GM12878 (cell line): ENCODE results near the gene STAT4. TPM values are rescaled to one million over a fixed set of nuclear protein-coding genes. Genes with fewer than 3 reads are reported as not detected.
A peak's percentile ranks its signal among the peaks of the same experiment; 100 is the strongest.
"Not testable (repeated sequence)": the region's sequence is repeated elsewhere in the genome, so short reads cannot be mapped to it uniquely, and the experiment has no call there.

Source experiments
- ATAC-seq: fragments of 200-7000 bp; cut with Tn5 transposase; 3 replicates; pipeline ENCODE4 v1.9.1; 2020; ENCODE audit warnings: mild to moderate bottlenecking, moderate library complexity
- BruUV-seq: library from RNA; stranded (reverse); fragments of 400-500 nt; replicated peaks from 2 replicates; lab custom pipeline; 2021; lab: Mats Ljungman, UMichigan
- CTCF ChIA-PET: fragments of 300-600 bp; sonication (Branson Sonifier 250); formaldehyde crosslinking; extraction: SDS; loops from one replicate; lab custom pipeline; 2021; ENCODE audit warnings: inconsistent platforms; lab: Yijun Ruan, JAX
- POLR2A ChIA-PET: fragments of 350-600 bp; formaldehyde crosslinking; extraction: SDS; loops from one replicate; lab custom pipeline; 2021; ENCODE audit warnings: inconsistent platforms; lab: Charles Lee
- RAD21 ChIA-PET: fragments of 300-600 bp; sonication (Branson Sonifier 250); formaldehyde crosslinking; loops from one replicate; lab custom pipeline; 2023; ENCODE audit warnings: antibody characterized with exemption; ENCODE audit not compliant: unreplicated experiment; lab: Charles Lee
- SMC1A ChIA-PET: fragments of 300-600 bp; sonication (Branson Sonifier 250); formaldehyde crosslinking; loops from one replicate; lab custom pipeline; 2023; ENCODE audit not compliant: unreplicated experiment, uncharacterized antibody; lab: Charles Lee
- DNase-seq: peaks from one replicate; pipeline ENCODE4 v3.0.0-alpha.2; 2011; ENCODE audit warnings: low read depth, low spot score
- FAIRE-seq: peaks from 3 replicates; lab custom pipeline; 2011; peaks lifted over from hg19 to GRCh38; lab: Jason Lieb, UNC
- H2AFZ ChIP-seq: 2 replicates; pipeline ENCODE4 v1.6.0; 2011; ENCODE audit warnings: low read depth, low read length, control low read depth; ENCODE audit not compliant: control insufficient read depth
- H3K27ac ChIP-seq: 2 replicates; pipeline ENCODE4 v1.5.1; 2011; ENCODE audit warnings: control low read depth; ENCODE audit not compliant: control insufficient read depth, insufficient read depth
- H3K27me3 ChIP-seq, 2 experiments: replicated peaks in 1 of 2; 2 replicates each; pipeline versions ENCODE4 v1.6.0 to v1.6.1; 2011; ENCODE audit warnings: low read length in 1 of 2; ENCODE audit not compliant: control insufficient read depth in 2 of 2, insufficient read depth in 2 of 2
- H3K36me3 ChIP-seq, 2 experiments: 2 replicates each; pipeline ENCODE4 v1.5.1; 2011; ENCODE audit warnings: low read length in 1 of 2; ENCODE audit not compliant: control insufficient read depth in 2 of 2, insufficient read depth in 2 of 2
- H3K4me1 ChIP-seq: 2 replicates; pipeline ENCODE4 v1.6.1; 2011; ENCODE audit warnings: mild to moderate bottlenecking, low read length, moderate library complexity, mixed read lengths; ENCODE audit not compliant: control insufficient read depth, insufficient read depth
- H3K4me2 ChIP-seq: 2 replicates; pipeline ENCODE4 v1.6.0; 2011; ENCODE audit warnings: control low read depth; ENCODE audit not compliant: control insufficient read depth, insufficient read depth
- H3K4me3 ChIP-seq: fragments of 200-600 bp; sonication (generic); 2 replicates; pipeline ENCODE4 v1.5.1; 2016
- H3K79me2 ChIP-seq: 2 replicates; pipeline ENCODE4 v1.6.0; 2011; ENCODE audit warnings: low read length; ENCODE audit not compliant: control insufficient read depth, insufficient read depth
- H3K9ac ChIP-seq: 2 replicates; pipeline ENCODE4 v1.8.0; 2011; ENCODE audit warnings: low read length, control low read depth, mixed read lengths; ENCODE audit not compliant: control insufficient read depth, insufficient read depth
- H3K9me3 ChIP-seq: replicated peaks from 3 replicates; pipeline ENCODE4 v1.5.1; 2011; ENCODE audit warnings: mild to moderate bottlenecking, low read length; ENCODE audit not compliant: control insufficient read depth, insufficient read depth
- H4K20me1 ChIP-seq: 2 replicates; pipeline ENCODE4 v1.6.0; 2011; ENCODE audit not compliant: control insufficient read depth, insufficient read depth
- POLR2AphosphoS2 ChIP-seq: IDR thresholded peaks from 2 replicates; pipeline ENCODE4 v1.6.1; 2011; ENCODE audit warnings: low read depth, mild to moderate bottlenecking, low read length, improper control_type of control experiment, moderate library complexity
- POLR2AphosphoS5 ChIP-seq: IDR thresholded peaks from 2 replicates; pipeline ENCODE4 v1.6.1; 2011; ENCODE audit warnings: mild to moderate bottlenecking, low read length, inconsistent platforms
- WGBS: methylation state at CpG from one replicate; pipeline ENCODE4 v1.1.6; 2016; ENCODE audit warnings: low lambda C conversion rate; ENCODE audit not compliant: insufficient replicate concordance, insufficient coverage; ENCODE audit errors: missing lambda C conversion rate; 5-methylcytosine and 5-hydroxymethylcytosine counted together
- in situ Hi-C: fragments of 300-500 bp; cut with MboI; formaldehyde crosslinking; loops from 9 replicates; pipeline ENCODE4 v1.14.3; 2018; ENCODE audit warnings: mixed read lengths
- intact Hi-C: fragments of 100-400 bp; cut with micrococcal nuclease; formaldehyde crosslinking; loops from one replicate; pipeline ENCODE4 v1.14.2; 2022; ENCODE audit not compliant: unreplicated experiment
- polyA plus RNA-seq, 11 experiments: library from polyadenylated mRNA; depleted of rRNA in 4 of 11; unstranded in 6 of 11; stranded (reverse) in 5 of 11; fragments of >200 nt; fragmentation: Nextera tagmentation in 4 of 11; fragmentation: Illumina TruSeq in 1 of 11; extraction: Ambion mirVana in 4 of 11; extraction: Trizol in 1 of 11; gene quantifications; 1 replicate in 1 of 11; 2 replicates in 10 of 11; pipeline versions ENCODE4 v1.2.1 to v1.2.3, GENCODE V29; 2011 to 2016; ENCODE audit warnings: inconsistent platforms in 2 of 11, missing spikeins in 2 of 11, low read depth in 1 of 11
- total RNA-seq, 4 experiments: library from RNA; depleted of rRNA in 3 of 4; stranded (reverse); fragments of >200 nt in 3 of 4; fragmentation: Illumina TruSeq in 1 of 4; extraction: Trizol in 1 of 4; gene quantifications; 2 replicates each; pipeline versions ENCODE4 v1.2.1 to v1.2.3, GENCODE V29; 2013 to 2021
- TF ChIP-seq, protein P1 (sequence below): IDR thresholded peaks from 2 replicates; pipeline ENCODE4 v1.6.1; 2011; ENCODE audit warnings: borderline replicate concordance, low read depth, mild to moderate bottlenecking, moderate library complexity, mixed read lengths, low read length; ENCODE audit not compliant: insufficient read depth; ENCODE audit errors: extremely low read length

STAT4 gene
- total and polyA plus RNA-seq, 10 of the 15 experiments (the other 5 are each of a cell fraction or from before 2014, with no cell fraction given) = 3.1 to 9.3 (median 7.1) TPM

DNA sequence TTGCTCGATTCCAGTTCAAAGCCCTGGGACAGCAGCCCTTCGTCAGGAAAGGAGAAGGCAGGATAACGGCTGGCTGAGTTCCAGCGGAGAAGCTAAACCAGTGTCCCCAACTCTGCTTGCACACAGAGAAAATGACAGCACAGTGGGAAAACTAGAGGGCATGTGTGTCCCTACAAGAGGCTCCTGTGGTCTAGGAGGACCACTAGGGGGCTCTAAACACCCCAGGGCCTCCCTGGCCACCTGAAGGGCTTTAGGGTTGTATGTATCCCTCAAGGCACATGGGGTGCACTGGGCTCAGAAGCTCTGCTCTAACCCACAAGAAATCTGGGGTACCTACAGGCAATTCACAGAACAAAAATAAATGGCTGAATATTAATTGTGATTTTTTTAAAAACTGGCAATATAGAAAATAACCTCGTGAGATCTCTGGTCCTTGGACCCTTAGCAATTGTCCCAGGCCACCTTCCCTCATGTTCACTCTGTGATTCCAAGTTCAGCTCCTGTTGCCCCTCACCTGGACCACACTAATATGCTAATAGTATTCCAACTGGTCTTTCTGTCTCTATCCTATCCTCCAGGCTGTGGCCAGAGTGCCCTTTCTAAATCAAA is 154.4 kb downstream of the STAT4 start (continued):
- TF ChIP-seq, protein P1, sequence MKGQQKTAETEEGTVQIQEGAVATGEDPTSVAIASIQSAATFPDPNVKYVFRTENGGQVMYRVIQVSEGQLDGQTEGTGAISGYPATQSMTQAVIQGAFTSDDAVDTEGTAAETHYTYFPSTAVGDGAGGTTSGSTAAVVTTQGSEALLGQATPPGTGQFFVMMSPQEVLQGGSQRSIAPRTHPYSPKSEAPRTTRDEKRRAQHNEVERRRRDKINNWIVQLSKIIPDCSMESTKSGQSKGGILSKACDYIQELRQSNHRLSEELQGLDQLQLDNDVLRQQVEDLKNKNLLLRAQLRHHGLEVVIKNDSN = no peak
- peak; percentile 49 for TF ChIP-seq POLR2AphosphoS5

DNA sequence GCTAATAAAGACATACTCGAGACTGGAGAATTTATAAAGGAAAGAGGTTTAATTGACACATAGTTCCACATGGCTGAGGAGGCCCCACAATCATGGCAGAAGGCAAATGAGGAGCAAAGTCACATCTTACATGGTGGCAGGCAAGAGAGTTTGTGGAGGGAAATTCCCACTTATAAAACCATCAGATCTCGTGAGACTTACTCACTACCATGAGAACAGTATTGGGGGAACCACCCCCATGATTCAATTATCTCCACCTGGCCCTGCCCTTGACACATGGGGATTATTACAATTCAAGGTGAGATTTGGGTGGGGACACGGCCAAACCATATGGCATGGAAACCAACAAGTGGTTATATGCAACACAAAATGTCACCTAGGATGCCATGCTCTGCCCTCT is 155.5 kb downstream of the STAT4 start:
- not testable (repeated sequence) for H3K4me1 ChIP-seq, H3K27ac ChIP-seq, H3K4me2 ChIP-seq, H2AFZ ChIP-seq
- SMC1A ChIA-PET = interaction anchor here (1.2 kb wide), 1 partner anchor 37 kb away, joined by 3 read pairs; no protein-coding TSS in a partner anchor
- TF ChIP-seq POLR2AphosphoS2 (0 out of 2 replicates have a peak, but pooled peaks have one; percentile 5), POLR2AphosphoS5 (peak; percentile 17; the same call in 1 of the 2 replicates)
- TF ChIP-seq, all 136 proteins: peak for 2; not testable (repeated sequence) for 134
- H3K9me3 ChIP-seq, POLR2A ChIA-PET, RAD21 ChIA-PET, ATAC-seq, intact Hi-C loops, H3K4me3 ChIP-seq, CTCF ChIA-PET, in situ Hi-C loops, BruUV-seq, H3K27me3 ChIP-seq, DNase-seq, H3K79me2 ChIP-seq, FAIRE-seq, H3K9ac ChIP-seq: not testable (repeated sequence)
- 85% methylated on average over 3 of the region's 3 CpGs for WGBS
- Histone ChIP-seq H3K36me3 (peaks cover 46 to 74% of the 10 kb centered on the region in 2 experiments), H4K20me1 (peaks cover 16% of the 10 kb centered on the region)
